Breast epithelium (tissue), 4 donors: Measurements from ENCODE around the gene FBXO40. TPM values are rescaled to one million over a fixed set of nuclear protein-coding genes. Genes with fewer than 3 reads are reported as not detected.

Source experiments
- DNase-seq, 2 donors: peaks; one replicate each; pipeline ENCODE4 v3.0.0-alpha.2; 2019; ENCODE audit warnings: low spot score in 2 of 2
- H3K27ac ChIP-seq, 2 donors: fragments of 200-600 bp; sonication (generic) in 1 of 2; one replicate each; pipeline ENCODE4 v1.5.1; 2016 to 2019; ENCODE audit warnings: mild to moderate bottlenecking in 1 of 2
- H3K27me3 ChIP-seq, 2 donors: fragments of 200-600 bp; sonication (generic) in 1 of 2; one replicate each; pipeline versions ENCODE4 v1.5.1 to v1.6.0; 2017 to 2019; ENCODE audit warnings: control low read depth in 1 of 2, mild to moderate bottlenecking in 1 of 2
- H3K36me3 ChIP-seq: fragments of 200-600 bp; one replicate; pipeline ENCODE4 v1.5.1; 2019
- H3K4me1 ChIP-seq, 2 donors: fragments of 200-600 bp; sonication (generic); one replicate each; pipeline ENCODE4 v1.5.1; 2016 to 2019; ENCODE audit warnings: control low read depth in 1 of 2
- H3K4me3 ChIP-seq, 3 donors: fragments of 200-600 bp; sonication (generic); 1 replicate in 2 of 3; 2 replicates in 1 of 3; pipeline ENCODE4 v1.5.1; 2016 to 2019; ENCODE audit warnings: mild to moderate bottlenecking in 3 of 3, moderate library complexity in 2 of 3
- H3K9me3 ChIP-seq, 2 donors: fragments of 200-600 bp; sonication (generic) in 1 of 2; one replicate each; pipeline ENCODE4 v1.5.1; 2016 to 2019; ENCODE audit warnings: control low read depth in 1 of 2
- POLR2A ChIP-seq: fragments of 450-650 bp; IDR thresholded peaks from one replicate; pipeline ENCODE4 v1.6.1; 2016; ENCODE audit warnings: antibody characterized with exemption, mild to moderate bottlenecking, moderate library complexity
- POLR2AphosphoS5 ChIP-seq, 3 donors: sonication (generic); formaldehyde crosslinking; IDR thresholded peaks; one replicate each; pipeline ENCODE4 v1.6.1; 2017; ENCODE audit warnings: antibody characterized with exemption in 3 of 3
- intact Hi-C: fragments of 100-400 bp; cut with DNase I; formaldehyde crosslinking; loops from one replicate; pipeline ENCODE4 v1.15.1; 2023; ENCODE audit warnings: low total_unique reads
- total RNA-seq, 3 donors: library from RNA; depleted of rRNA; stranded (reverse); fragments of >200 nt; gene quantifications; one replicate each; pipeline ENCODE4 v1.1.0, GENCODE V29; 2016
- TF ChIP-seq, protein P1 (sequence below), 3 donors: fragments of 450-650 bp; IDR thresholded peaks; one replicate each; pipeline ENCODE4 v1.5.1; 2016 to 2017; ENCODE audit warnings: antibody characterized with exemption in 3 of 3, mild to moderate bottlenecking in 3 of 3, moderate library complexity in 3 of 3

FBXO40 gene
- total RNA-seq, 3 donors from 2014 or later, result not detected

DNA sequence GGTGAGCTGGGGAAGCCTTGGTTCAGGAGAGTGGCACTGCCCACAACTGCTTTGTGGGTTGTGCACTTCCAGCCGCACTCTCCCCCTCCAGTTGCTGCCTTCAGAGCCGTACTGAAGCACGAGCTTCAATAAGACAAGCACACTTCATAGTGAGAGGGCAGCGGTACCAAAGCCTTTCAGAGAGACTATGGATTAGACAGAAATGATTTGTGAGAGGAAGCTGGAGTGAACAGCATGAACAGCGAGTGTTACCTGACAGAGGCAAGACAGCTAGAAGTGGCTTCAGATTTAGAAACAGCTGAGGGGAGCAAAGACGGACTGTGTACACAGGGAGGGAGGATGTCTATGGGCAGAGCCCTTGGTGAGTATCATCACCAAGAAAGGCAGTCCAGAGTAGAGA lies 36.4 kb downstream of the FBXO40 start:
- DNase-seq, result no peak
- no peaks in the 10 kb centered on the region for H3K27me3 ChIP-seq
- no peaks in the 10 kb centered on the region for H3K4me1 ChIP-seq
- no peak overlapping the region for H3K27ac ChIP-seq
- intact Hi-C loops, result loop anchor here (10.0 kb wide), 1 partner anchor 1045 kb away; no protein-coding TSS in a partner anchor
- no peak overlapping the region for H3K4me3 ChIP-seq
- no peaks in the 10 kb centered on the region for H3K9me3 ChIP-seq
- H3K36me3 ChIP-seq, result no peaks in the 10 kb centered on the region
- TF ChIP-seq POLR2A (no peak), POLR2AphosphoS5 (IDR thresholded peaks at IDR 0.05) (no peak)
- TF ChIP-seq, protein P1, sequence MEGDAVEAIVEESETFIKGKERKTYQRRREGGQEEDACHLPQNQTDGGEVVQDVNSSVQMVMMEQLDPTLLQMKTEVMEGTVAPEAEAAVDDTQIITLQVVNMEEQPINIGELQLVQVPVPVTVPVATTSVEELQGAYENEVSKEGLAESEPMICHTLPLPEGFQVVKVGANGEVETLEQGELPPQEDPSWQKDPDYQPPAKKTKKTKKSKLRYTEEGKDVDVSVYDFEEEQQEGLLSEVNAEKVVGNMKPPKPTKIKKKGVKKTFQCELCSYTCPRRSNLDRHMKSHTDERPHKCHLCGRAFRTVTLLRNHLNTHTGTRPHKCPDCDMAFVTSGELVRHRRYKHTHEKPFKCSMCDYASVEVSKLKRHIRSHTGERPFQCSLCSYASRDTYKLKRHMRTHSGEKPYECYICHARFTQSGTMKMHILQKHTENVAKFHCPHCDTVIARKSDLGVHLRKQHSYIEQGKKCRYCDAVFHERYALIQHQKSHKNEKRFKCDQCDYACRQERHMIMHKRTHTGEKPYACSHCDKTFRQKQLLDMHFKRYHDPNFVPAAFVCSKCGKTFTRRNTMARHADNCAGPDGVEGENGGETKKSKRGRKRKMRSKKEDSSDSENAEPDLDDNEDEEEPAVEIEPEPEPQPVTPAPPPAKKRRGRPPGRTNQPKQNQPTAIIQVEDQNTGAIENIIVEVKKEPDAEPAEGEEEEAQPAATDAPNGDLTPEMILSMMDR (IDR thresholded peaks at IDR 0.05), result no peak

DNA sequence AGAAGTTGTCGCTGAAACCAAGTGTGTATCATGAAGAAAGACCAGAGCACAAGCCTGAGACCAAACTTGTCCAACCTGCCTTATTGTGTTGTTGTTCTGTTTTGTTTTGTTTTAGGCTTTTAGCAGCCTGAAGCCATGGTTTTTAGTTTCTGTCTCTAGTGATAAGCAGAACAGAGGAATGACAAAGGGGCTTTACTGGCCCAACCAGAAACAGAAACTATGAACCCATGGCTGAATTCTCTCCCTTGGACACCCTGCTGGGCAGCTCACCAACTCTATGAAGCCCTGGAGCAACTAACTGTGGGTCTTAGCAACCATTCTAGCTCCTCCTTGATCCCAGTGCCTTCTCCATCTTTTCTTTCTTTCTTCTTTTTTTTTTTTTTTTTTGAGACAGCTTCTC lies 37.2 kb downstream of the FBXO40 start:
- H3K9me3 ChIP-seq, result no peaks in the 10 kb centered on the region
- DNase-seq, result no peak
- intact Hi-C loops, result no loop called here
- TF ChIP-seq POLR2AphosphoS5 (IDR thresholded peaks at IDR 0.05), result no peak
- TF ChIP-seq, protein P1 (IDR thresholded peaks at IDR 0.05), result no peak
- TF ChIP-seq POLR2A, result no peak
- no peak overlapping the region for H3K27ac ChIP-seq
- no peaks in the 10 kb centered on the region for H3K27me3 ChIP-seq
- H3K4me3 ChIP-seq, result no peak overlapping the region
- no peaks in the 10 kb centered on the region for H3K4me1 ChIP-seq
- H3K36me3 ChIP-seq, result no peaks in the 10 kb centered on the region

DNA sequence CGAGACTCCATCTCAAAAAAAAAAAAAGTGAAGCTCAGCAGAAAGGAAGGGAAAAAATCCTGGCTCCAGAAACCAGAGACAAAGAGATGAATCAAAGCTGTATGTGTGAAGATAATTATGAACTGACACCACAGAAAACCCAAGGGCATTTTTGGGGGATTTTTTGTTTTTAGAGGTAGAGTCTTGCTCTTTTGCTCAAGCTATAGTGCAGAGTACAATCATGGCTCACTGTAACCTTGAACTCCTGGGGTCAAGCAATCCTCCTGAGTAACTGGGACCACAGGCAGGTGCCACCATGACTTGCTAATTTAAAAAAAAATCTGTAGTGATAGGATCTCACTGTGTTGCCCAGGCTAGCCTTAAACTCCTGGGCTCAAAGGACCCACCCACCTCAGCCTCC lies 44.7 kb downstream of the FBXO40 start:
- TF ChIP-seq POLR2AphosphoS5 (IDR thresholded peaks at IDR 0.05), result no peak
- TF ChIP-seq, protein P1 (IDR thresholded peaks at IDR 0.05), result no peak
- TF ChIP-seq POLR2A, result no peak
- Histone ChIP-seq H3K9me3 (no peaks in the 10 kb centered on the region), H3K4me3 (no peak overlapping the region), H3K36me3 (no peaks in the 10 kb centered on the region), H3K27ac (no peak overlapping the region), H3K4me1 (no peaks in the 10 kb centered on the region), H3K27me3 (no peaks in the 10 kb centered on the region)
- intact Hi-C loops, result no loop called here
- DNase-seq, result no peak

DNA sequence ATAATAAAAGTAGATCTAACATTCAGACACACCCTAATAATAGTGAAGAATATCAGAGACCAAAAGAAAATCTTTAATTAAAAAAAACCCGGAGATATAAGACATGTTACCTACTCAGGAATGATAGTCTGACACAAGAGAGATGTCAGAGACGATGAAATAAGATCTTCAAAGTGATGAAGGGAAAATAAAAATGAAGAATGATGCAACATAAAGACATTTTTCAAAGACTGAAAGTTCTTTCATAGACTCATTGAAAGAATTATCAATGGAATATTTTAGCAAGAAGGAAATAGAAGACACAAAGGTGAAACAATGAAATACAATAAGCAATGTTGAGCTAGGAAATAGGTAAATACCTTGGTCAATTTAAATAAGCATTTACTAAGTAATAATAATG lies 47.9 kb downstream of the FBXO40 start:
- intact Hi-C loops, result no loop called here
- H3K9me3 ChIP-seq, result no peaks in the 10 kb centered on the region
- H3K36me3 ChIP-seq, result no peaks in the 10 kb centered on the region
- H3K4me1 ChIP-seq, result no peaks in the 10 kb centered on the region
- no peak for DNase-seq
- TF ChIP-seq POLR2A (no peak), POLR2AphosphoS5 (IDR thresholded peaks at IDR 0.05) (no peak)
- TF ChIP-seq, protein P1 (IDR thresholded peaks at IDR 0.05), result no peak
- H3K27ac ChIP-seq, result no peak overlapping the region
- H3K27me3 ChIP-seq, result no peaks in the 10 kb centered on the region
- no peak overlapping the region for H3K4me3 ChIP-seq

DNA sequence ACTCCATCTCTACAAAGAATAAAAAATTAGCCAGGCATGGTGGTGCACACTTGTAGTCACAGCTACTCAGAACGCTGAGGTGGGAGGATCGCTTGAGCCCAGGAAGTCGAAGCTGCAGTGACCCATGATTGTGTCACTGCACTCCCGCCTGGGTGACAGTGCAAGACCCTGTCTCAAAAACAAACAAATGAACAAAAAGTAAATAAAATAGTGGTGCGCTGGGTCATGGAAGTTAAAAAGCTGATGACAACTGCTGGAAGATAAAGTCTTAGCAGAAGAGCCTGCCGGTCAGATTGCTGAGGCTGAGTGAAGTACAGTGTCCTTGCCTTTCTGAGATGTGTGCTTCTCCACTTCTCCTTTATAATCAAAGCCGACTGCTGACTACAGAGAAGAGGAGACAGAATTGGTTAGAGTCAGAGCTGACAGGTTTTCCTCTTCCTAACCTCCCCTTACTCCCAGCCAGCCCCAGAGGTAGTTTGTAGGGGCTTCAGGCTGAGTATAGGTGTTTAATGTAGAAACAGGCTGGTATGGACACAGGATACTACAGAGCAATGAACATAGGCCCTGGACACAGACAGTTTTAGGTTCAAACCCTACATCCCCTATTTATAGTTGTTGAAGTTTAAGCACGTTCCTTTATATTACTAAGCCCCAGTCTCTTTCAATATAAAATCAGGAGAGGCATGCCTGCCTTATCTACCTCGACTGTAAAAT lies 49.6 kb downstream of the FBXO40 start:
- Histone ChIP-seq H3K27me3 (no peaks in the 10 kb centered on the region), H3K36me3 (no peaks in the 10 kb centered on the region), H3K9me3 (no peaks in the 10 kb centered on the region), H3K4me1 (no peaks in the 10 kb centered on the region), H3K27ac (no peak overlapping the region), H3K4me3 (no peak overlapping the region)
- intact Hi-C loops, result no loop called here
- DNase-seq, result no peak
- TF ChIP-seq POLR2A (no peak), POLR2AphosphoS5 (IDR thresholded peaks at IDR 0.05) (no peak)
- TF ChIP-seq, protein P1 (IDR thresholded peaks at IDR 0.05), result no peak
